ENCODE data around the gene PIGM. TPM values are rescaled to one million over a fixed set of nuclear protein-coding genes. Genes with fewer than 3 reads are reported as not detected.

Gene PIGM
- 4.6 and 5.6 TPM in 2 replicates for total RNA-seq

DNA sequence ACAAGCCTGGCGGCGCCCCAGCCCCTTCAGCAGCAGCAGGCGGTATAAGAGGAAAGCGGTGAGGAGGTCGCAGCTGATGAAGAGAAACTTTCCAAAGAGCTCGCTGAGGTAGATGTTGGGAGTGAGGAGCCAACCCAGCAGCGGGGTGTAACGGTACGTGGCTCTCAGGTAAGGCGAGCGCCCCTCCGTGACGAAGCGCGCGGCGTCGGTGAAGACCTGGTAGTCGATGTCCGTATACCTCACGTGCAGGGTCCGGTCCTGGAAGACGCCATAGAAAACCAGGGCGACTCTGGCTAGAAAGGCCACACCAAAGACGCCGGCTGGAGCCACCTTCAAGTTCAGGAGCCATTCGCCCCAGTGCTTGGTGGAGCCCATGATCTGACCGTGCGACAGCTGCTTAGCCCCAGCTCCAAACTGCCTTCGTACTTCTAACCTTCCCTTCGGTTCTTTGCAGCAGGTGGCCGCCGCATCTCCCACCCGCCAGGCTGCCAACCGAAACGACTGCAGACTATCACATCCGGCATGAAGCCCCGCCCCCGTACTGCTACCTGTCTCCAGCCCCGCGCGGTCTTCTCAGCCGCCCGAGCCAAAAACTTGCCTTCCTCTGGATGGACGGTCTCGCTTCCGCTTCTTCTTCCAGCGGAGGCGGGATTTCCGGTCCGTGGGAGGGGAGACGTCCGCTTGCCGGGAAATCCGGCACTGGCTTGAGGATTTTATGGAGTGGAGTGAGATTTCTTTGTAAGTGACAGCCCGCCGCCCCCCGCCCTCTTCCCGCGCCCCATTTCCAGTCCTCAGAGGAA is at the start of gene PIGM:
Gene PIGM, minus strand, starts transcription at position 626 of the 800 bp plus-strand sequence. Its CDS starts 251 bp downstream, at position 375.

DNA sequence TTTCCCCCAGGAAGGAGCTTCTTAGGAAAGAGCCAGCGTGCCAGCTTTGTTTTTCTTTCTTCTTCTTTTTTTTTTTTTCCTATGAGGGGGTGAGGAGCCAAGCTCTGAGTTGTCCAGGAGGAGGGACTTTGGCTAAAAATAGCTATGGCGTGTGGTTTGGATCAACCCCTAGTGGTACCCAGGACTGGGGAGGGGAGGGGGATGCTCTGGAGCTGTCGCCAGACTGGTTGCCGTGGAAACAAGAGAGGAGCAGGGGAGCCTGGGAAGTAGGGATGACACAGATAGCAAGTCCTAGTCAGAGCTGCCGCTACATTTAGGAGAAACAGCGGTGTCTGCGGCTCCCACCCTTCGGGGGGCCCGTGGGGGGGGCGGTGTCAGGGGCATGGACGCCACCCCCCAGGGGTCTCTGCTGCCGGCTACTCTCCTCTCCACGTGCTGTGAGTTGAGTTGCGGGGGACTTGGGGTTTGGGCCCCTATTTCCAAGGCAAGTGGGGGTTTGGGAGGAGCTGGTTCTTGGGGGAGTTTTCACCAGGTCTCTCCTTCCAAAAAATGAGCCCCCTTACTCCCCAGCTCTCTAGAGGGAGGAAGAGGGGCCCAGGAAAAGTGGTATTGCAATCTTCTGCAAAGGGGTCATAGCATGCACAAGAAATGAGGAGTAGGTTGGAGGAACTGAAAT is 49.6 kb upstream of the PIGM start, which contains the start of gene KCNJ9:
Gene KCNJ9, plus strand, starts transcription at position 278 of the 676 bp plus-strand sequence. CDS start 2,493 bp downstream, outside the sequence.

DNA sequence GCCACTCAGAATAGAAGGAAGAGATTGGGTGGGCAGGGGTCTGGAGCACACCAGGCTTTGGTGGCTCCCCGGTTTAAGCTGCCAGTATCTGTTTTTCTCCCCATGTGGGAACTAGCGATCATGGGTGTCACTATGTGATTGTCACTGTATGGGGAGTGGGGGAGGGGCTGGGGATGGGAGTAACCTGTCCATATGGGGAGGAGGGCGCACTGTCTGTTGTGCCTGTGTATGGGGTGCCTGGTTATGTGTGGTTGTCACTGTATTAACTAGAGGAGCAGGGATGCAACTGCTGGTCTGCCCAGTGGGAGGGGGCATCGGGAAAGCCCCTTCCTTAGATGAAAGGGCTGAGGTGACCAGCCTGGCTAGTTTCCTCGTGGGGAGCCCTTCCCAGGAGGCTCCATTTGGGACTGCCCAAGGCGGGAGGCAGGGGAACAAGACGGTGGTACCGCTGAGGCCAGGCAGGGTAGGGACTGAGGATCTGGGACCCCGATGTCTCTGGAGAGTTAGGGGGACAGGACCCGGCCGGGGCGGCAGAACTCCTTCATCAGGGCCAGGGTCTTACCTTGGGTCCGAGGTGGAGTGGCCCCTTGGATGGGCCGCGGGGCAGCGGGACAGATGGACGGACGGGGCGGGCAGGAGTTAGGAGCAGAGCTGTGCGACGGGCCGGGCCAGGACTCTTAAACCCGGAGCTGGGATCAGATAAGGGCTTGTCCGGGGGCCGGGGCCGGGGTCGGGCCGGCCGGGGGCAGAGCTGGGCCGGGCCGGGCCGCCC is 37.9 kb upstream of the PIGM start, which contains the start of gene KCNJ10:
Gene KCNJ10, minus strand, starts transcription at position 701 of the 772 bp plus-strand sequence. CDS start 27,628 bp downstream, outside the sequence.

Other genes starting within 250 kb of the PIGM start
- not detected in 2 replicates for gene FCRL6, start 229.6 kb downstream of the PIGM start, total RNA-seq
- not detected in 2 replicates for gene SLAMF8, start 205.1 kb downstream of the PIGM start, total RNA-seq
- not detected in 2 replicates for gene VSIG8, start 169.3 kb downstream of the PIGM start, total RNA-seq
- gene CFAP45, start 131.8 kb downstream of the PIGM start, total RNA-seq, result 0.65 and 1.5 TPM in 2 replicates
- 403 and 470 TPM in 2 replicates for gene TAGLN2, start 106.5 kb downstream of the PIGM start, total RNA-seq
- not detected in 2 replicates for gene IGSF9, start 86.4 kb downstream of the PIGM start, total RNA-seq
- gene SLAMF9, start 77.8 kb downstream of the PIGM start, total RNA-seq, result not detected in 2 replicates
- not detected in 2 replicates for gene KCNJ10, start 38.2 kb upstream of the PIGM start, total RNA-seq
- not detected in 2 replicates for gene KCNJ9, start 49.5 kb upstream of the PIGM start, total RNA-seq
- gene IGSF8, start 66.6 kb upstream of the PIGM start, total RNA-seq, result 7.6 and 7.8 TPM in 2 replicates
- not detected in 2 replicates for gene ATP1A2, start 83.8 kb upstream of the PIGM start, total RNA-seq
- gene ATP1A4, start 119.6 kb upstream of the PIGM start, total RNA-seq, result not detected in 2 replicates
- gene CASQ1, start 158.6 kb upstream of the PIGM start, total RNA-seq, result not detected in 2 replicates
- gene PEA15, start 173.4 kb upstream of the PIGM start, total RNA-seq, result 198 and 211 TPM in 2 replicates
- gene DCAF8, start 230.6 kb upstream of the PIGM start, total RNA-seq, result 93.4 and 105 TPM in 2 replicates